Glutamatergic neuron (in vitro differentiated cells): Measurements from ENCODE around the gene HMG20A. TPM values are rescaled to one million over a fixed set of nuclear protein-coding genes. Genes with fewer than 3 reads are reported as not detected.

Experiments used
- DNase-seq: peaks from one replicate; pipeline ENCODE4 v3.0.0; 2022
- H3K27ac Mint-ChIP-seq: one replicate; pipeline ENCODE4 v1.8.0; 2020; ENCODE audit warnings: mild to moderate bottlenecking, mixed read lengths, inconsistent platforms; ENCODE audit not compliant: unreplicated experiment
- H3K27me3 Mint-ChIP-seq: one replicate; pipeline ENCODE4 v1.8.0; 2020; ENCODE audit warnings: mild to moderate bottlenecking, moderate library complexity, mixed read lengths, inconsistent platforms; ENCODE audit not compliant: unreplicated experiment
- H3K36me3 Mint-ChIP-seq: one replicate; pipeline ENCODE4 v1.8.0; 2020; ENCODE audit warnings: mild to moderate bottlenecking, mixed read lengths, inconsistent platforms; ENCODE audit not compliant: unreplicated experiment
- H3K4me1 Mint-ChIP-seq: one replicate; pipeline ENCODE4 v1.8.0; 2020; ENCODE audit warnings: mild to moderate bottlenecking, low read depth, mixed read lengths, inconsistent platforms; ENCODE audit not compliant: unreplicated experiment
- H3K4me3 Mint-ChIP-seq: one replicate; pipeline ENCODE4 v1.8.0; 2020; ENCODE audit warnings: mild to moderate bottlenecking, mixed read lengths, inconsistent platforms; ENCODE audit not compliant: unreplicated experiment
- H3K9me3 Mint-ChIP-seq: one replicate; pipeline ENCODE4 v1.8.0; 2020; ENCODE audit warnings: mild to moderate bottlenecking, moderate library complexity, mixed read lengths, inconsistent platforms; ENCODE audit not compliant: unreplicated experiment
- total RNA-seq: library from RNA; stranded (reverse); fragmentation: NEBNext Ultra II Directional; extraction: Animal tissue kit (Norgen Biotek cat#: 25700); gene quantifications from one replicate; pipeline ENCODE4 v1.2.1, GENCODE V29; 2021; ENCODE audit not compliant: unreplicated experiment
- TF ChIP-seq, protein P1 (sequence below): fragments of 200-600 bp; sonication (generic); IDR thresholded peaks from one replicate; pipeline ENCODE4 v1.5.0; 2021; ENCODE audit not compliant: partially characterized antibody, unreplicated experiment

The HMG20A gene
- total RNA-seq, 1 donor from 2014 or later = 62.1 TPM

DNA sequence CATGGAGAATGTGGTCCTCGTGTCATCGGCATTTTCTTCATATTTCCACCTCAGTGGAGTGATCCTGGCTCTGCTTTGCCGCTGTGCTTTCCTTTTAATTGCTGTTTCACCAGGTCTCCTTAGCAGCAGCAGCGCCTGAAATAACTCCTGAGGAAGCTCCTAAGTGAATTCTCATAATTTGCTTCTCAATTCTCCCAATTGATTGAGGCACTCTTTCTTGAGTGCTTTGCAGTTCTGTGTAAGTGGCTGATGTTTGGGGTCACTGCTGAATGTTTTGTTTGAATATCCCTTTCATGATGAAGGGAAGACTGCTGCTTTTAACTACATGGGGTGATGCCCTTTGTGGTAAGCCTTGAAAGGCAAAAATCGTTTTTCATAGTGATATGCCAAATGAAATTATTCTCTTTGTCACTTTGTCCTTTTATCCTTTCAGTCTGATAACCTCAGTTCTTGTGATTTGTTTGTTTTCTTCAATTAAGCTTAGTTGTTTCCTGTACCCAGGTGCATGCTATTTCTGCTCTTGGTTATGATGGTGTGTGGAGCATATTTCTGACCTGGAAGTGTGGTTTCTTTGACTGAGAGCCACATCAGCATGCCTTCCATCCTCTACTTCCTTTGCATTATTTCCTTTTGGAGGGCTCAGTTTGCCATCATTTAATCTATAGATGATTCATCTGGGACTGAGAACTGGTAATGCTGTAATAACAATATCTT lies 36.7 kb downstream of the HMG20A start:
- H3K27me3 Mint-ChIP-seq = no peaks in the 10 kb centered on the region
- H3K4me1 Mint-ChIP-seq = peaks cover 14% of the 10 kb centered on the region
- no peak overlapping the region for H3K4me3 Mint-ChIP-seq
- TF ChIP-seq, protein P1, sequence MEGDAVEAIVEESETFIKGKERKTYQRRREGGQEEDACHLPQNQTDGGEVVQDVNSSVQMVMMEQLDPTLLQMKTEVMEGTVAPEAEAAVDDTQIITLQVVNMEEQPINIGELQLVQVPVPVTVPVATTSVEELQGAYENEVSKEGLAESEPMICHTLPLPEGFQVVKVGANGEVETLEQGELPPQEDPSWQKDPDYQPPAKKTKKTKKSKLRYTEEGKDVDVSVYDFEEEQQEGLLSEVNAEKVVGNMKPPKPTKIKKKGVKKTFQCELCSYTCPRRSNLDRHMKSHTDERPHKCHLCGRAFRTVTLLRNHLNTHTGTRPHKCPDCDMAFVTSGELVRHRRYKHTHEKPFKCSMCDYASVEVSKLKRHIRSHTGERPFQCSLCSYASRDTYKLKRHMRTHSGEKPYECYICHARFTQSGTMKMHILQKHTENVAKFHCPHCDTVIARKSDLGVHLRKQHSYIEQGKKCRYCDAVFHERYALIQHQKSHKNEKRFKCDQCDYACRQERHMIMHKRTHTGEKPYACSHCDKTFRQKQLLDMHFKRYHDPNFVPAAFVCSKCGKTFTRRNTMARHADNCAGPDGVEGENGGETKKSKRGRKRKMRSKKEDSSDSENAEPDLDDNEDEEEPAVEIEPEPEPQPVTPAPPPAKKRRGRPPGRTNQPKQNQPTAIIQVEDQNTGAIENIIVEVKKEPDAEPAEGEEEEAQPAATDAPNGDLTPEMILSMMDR = no peak
- peak overlapping the region; percentile 5 for H3K27ac Mint-ChIP-seq
- H3K9me3 Mint-ChIP-seq = no peaks in the 10 kb centered on the region
- H3K36me3 Mint-ChIP-seq = no peaks in the 10 kb centered on the region
- no peak for DNase-seq

DNA sequence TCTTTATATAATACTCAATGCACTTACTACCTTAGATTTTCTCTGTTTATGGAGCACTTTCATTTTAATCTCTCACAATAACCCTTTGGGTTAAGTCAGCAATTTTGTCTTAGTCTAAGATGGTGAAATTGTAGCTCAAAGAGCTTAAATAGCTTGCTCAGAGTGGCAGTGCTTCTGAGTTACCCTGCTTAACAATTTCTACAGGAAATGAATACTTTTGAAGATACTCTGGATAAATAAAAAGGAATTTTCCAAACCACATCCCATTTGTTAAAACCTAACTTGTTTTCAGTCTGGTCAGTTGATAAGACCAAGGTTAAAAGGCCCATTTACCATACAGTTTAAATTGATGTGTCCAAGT lies 37.2 kb downstream of the HMG20A start:
- Mint-ChIP-seq H3K9me3 (no peaks in the 10 kb centered on the region), H3K36me3 (no peaks in the 10 kb centered on the region), H3K27me3 (no peaks in the 10 kb centered on the region), H3K4me3 (no peak overlapping the region), H3K27ac (no peak overlapping the region), H3K4me1 (peaks cover 14% of the 10 kb centered on the region)
- TF ChIP-seq, protein P1 = no peak
- DNase-seq = no peak

DNA sequence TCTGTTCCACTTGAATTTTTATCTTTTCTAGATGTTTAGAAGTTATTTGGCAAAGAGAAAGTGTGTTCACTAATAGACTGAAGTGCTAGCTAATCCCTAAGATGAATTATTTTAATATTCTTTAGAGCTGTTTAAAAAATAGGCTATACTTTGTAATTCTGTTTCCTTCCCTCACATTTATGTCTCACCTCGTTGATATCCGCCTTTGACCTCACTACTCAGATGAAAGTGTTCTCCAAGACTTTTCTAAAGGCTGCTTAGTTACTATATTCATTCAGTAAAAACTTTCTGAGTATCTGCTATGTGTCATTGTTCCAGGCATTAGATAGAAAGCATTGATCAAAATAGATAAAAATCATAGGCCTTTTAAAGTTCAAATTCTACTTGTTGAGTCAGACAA lies 38.3 kb downstream of the HMG20A start:
- H3K36me3 Mint-ChIP-seq = no peaks in the 10 kb centered on the region
- H3K4me3 Mint-ChIP-seq = no peak overlapping the region
- no peaks in the 10 kb centered on the region for H3K9me3 Mint-ChIP-seq
- H3K27me3 Mint-ChIP-seq = no peaks in the 10 kb centered on the region
- H3K27ac Mint-ChIP-seq = no peak overlapping the region
- TF ChIP-seq, protein P1 = no peak
- H3K4me1 Mint-ChIP-seq = peaks cover 14% of the 10 kb centered on the region
- no peak for DNase-seq

DNA sequence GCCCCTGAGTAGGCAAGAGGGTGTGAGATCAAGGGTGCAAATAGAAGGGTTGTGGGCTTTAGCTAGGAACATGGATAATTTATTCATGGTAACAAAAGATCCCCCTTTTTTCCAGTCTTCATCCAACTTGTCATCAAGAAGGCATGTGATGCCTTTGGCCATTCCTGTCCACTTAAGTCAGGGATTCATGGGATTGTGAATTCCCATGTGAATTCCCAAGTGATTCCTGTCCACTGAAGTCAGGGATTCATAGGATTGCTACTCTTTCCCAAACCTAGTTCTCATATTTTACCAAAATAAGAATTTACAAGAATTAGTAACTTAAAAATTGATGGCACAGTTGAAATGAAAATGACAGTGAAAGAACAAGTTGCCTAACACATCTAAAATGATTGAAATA lies 40.8 kb downstream of the HMG20A start:
- peaks cover 2% of the 10 kb centered on the region for H3K27me3 Mint-ChIP-seq
- no peak for DNase-seq
- no peak overlapping the region for H3K27ac Mint-ChIP-seq
- TF ChIP-seq, protein P1 = no peak
- no peak overlapping the region for H3K4me3 Mint-ChIP-seq
- peaks cover 15% of the 10 kb centered on the region for H3K4me1 Mint-ChIP-seq
- no peaks in the 10 kb centered on the region for H3K9me3 Mint-ChIP-seq
- H3K36me3 Mint-ChIP-seq = no peaks in the 10 kb centered on the region

DNA sequence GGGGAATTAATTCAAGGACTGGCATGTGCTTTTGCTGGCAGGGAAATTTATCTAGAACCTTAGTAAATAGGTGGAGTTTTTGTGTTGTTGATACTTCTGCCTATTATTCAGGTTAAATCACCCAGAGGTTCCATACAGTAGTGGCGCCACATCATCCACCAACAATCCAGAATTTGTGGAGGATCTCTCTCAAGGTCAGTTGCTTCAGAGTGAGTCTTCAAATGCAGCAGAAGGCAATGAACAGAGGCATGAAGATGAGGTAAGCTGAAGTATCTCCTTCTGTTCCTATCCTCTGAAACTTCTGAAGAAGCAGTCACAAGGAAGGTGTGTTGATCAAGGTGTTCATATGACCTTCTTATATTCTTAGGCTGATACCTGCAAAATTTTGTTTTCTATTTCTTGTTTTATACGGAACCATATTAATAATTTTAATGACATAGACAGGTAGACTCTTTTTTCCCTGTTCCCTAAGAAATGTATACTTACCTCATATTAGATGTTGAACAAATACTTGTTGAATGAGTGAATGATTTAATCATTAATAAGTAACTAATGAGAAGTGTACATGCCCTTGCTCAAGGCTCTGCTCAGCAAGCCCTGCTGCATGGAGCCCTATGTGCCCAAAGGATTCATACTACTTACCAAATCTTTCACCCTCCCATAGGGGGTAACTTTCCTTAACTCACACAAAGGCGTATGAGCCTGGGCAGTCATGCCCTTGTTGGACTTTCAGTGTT lies 43.6 kb downstream of the HMG20A start:
- Mint-ChIP-seq H3K36me3 (no peaks in the 10 kb centered on the region), H3K4me3 (no peak overlapping the region), H3K9me3 (no peaks in the 10 kb centered on the region), H3K4me1 (peaks cover 25% of the 10 kb centered on the region), H3K27ac (no peak overlapping the region), H3K27me3 (peaks cover 4% of the 10 kb centered on the region)
- DNase-seq = no peak
- TF ChIP-seq, protein P1 = no peak
